ENCODE measurements around the gene ATP2A2.

ATP2A2 gene

GRCh38 chr12:110343736-110344555, 62.9 kb downstream of the ATP2A2 start:
- DNase-seq, result no peak

DNA sequence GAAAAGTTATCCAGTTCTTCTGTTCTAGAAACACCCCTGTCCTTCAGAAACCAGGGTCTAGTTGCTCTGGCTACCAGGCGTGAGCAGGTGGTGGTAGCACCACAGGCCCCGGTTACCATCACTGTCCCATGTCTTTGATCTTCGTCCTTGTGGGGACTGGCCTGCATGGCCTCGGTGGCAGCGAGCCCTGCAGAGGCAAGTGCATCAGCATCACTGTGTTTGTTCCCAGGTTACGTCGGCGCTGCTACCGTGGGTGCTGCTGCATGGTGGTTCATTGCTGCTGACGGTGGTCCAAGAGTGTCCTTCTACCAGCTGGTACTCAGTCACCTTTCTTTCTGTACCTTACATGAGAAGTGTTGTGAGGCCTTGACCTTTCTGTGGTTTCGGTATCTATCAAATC, 63.6 kb downstream of the ATP2A2 start:
- DNase-seq, result no peak

DNA sequence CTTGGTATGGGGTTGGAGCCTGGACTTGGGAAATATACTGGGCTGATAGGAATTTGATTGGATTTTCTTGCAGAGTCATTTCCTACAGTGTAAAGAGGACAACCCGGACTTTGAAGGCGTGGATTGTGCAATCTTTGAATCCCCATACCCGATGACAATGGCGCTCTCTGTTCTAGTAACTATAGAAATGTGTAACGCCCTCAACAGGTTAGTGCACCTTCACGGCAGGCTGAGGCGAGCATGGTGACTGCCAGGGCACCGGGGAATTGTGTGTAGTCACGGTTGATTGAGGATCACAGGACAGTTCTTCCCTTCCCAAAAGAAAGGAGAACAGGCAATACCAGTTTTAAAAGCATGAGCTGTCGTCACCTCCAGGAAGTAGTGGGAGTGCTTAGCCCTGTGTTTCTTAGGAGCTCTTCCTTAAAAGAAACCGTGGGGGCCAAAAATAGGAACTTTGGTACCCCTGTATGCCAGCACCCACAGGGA, 64.2 kb downstream of the ATP2A2 start:
- DNase-seq, result no peak

DNA sequence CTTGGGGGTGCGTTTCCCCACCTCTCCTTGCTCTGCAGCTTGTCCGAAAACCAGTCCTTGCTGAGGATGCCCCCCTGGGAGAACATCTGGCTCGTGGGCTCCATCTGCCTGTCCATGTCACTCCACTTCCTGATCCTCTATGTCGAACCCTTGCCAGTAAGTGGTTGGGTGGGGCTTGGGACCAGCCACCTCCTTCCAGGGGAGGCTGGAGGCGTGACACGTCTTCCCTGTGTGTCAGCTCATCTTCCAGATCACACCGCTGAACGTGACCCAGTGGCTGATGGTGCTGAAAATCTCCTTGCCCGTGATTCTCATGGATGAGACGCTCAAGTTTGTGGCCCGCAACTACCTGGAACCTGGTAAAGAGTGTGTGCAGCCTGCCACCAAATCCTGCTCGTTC, 64.9 kb downstream of the ATP2A2 start:
- no peak for DNase-seq

DNA sequence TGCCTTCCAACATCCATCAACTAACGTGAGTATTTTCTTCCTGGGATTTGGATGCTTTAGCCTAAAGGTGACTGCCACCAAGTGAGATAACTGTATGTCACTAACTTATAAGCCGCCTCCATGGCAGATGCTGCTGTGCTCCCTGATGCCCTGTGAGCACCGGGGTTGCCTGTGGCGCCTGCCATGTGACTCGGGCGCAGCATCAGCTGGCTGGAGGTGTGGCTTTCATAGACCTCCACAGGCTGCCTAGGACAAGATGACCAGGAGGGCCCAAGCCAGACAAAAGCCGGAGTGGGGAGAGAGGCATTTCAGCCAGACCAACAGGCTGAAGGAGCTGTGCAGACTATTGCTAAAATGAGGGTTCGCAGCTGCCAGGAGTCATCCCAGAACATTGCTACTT, 66.7 kb downstream of the ATP2A2 start:
- DNase-seq, result no peak

DNA sequence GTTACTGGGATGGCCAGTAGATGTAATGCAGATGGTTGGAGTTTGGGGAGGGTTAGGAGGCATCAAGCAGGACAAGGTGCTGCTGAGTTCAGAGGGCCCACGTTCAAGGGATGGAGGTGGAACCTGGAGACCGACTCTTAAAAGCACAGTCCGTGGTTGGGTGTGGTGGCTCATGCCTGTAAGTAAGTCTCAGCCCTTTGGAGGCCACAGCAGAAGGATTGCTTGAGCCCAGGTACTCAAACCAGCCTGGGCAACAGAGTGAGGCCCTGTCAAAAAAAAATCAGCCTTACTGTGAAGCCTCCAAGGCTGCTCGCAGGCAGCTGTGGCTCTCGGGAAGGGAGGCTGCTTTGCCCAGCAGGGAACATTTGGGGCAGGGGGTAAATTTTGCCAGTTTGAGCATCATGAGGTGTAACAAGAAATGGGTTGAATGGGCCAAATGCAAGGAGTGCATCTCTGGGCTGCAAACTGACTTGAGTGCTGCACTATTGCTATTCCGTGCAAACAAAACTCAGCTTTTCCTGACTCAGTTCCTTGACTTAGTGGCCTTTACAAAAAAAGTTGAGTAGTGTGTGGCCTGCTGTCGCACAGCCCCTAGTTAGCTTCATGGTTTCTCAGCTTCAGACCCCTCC, 67.5 kb downstream of the ATP2A2 start:
- DNase-seq, result no peak

DNA sequence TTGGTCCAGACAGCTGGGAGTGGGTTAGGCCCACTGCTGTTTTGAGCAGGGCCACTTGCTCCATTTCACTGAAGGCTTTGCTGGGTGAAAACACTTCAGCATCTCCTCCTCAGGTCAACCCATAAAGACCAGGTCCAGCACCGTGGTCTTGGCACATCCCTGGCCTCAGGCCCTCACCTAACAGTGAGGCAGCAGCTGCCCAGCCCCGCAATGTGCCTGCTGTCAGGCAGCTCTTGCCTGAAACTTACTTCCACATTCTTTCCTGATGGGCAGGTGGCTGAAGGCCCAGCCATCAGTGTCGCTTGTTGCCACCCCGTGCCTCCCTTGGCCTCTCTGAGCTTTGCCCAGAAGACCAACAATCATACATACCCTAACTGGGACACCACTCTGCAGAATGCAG, 68.0 kb downstream of the ATP2A2 start:
- no peak for DNase-seq

- peak; percentile 85 for DNase-seq
Observed at GRCh38 chr12:110349514-110350151, 68.6 kb downstream of the ATP2A2 start.

- no peak for DNase-seq
Observed at GRCh38 chr12:110351119-110351518, 70.1 kb downstream of the ATP2A2 start.

DNA sequence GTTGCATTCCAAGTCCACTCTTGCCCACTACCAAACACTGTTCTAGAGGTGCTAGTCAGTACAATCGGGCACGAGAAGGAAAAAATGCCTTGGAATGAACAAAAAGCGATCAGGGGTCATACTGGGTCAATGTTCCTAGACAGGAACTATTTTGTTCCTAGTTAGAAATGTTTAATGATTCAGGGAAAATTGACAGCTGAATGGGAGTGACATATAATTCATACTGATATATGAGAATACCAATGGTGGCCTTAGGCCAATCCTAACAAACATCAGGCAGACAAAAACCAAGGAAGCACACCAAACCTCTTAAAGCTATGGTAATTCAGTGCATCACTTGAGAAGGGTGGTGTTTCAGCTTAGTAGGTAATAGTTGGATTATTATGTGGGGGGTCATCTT, 71.4 kb downstream of the ATP2A2 start:
- no peak for DNase-seq

GRCh38 chr12:110353211-110353965, 72.3 kb downstream of the ATP2A2 start:
- DNase-seq, result no peak

GRCh38 chr12:110354172-110354780, 73.2 kb downstream of the ATP2A2 start:
- DNase-seq, result peak; percentile 96

DNA sequence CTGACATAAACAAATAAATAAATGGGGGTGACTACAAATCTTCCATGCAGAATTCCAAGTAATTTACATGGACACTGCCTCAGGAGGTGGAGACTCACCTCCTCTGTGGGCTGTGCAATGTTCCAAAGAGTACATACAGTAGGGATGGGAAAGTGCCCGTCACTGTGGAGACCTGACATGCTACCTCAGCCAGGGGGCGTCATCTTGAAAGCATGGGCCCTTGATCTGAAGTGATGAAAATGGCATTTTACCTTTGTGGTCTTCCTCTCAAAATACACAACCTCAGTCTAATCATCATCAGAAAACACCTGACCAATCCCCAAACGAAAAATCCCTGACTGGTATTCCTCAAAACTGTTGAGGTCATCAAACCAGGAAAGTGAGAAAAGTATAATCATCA, 74.0 kb downstream of the ATP2A2 start:
- DNase-seq, result peak; percentile 65

- DNase-seq, result peak; percentile 64
Observed at GRCh38 chr12:110358384-110359097, 77.5 kb downstream of the ATP2A2 start.

DNA sequence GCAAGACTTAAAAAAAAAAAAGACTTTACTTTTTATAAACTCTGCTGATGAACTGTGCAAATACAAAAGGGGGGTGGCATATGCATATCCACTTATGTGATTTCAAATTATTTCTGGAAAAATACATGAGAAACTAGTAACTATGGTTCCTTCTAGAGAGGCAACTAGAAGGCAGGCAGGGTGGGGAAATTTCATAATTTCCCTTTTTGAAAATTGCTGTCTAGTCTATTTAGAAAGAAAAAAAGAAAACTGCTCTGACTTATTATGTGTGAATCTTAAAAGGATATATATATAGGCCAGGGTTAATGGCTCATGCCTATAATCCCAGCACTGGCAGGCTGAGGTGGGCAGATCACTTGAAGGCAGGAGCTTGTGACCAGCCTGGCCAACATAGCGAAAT, 80.2 kb downstream of the ATP2A2 start:
- DNase-seq, result no peak

DNA sequence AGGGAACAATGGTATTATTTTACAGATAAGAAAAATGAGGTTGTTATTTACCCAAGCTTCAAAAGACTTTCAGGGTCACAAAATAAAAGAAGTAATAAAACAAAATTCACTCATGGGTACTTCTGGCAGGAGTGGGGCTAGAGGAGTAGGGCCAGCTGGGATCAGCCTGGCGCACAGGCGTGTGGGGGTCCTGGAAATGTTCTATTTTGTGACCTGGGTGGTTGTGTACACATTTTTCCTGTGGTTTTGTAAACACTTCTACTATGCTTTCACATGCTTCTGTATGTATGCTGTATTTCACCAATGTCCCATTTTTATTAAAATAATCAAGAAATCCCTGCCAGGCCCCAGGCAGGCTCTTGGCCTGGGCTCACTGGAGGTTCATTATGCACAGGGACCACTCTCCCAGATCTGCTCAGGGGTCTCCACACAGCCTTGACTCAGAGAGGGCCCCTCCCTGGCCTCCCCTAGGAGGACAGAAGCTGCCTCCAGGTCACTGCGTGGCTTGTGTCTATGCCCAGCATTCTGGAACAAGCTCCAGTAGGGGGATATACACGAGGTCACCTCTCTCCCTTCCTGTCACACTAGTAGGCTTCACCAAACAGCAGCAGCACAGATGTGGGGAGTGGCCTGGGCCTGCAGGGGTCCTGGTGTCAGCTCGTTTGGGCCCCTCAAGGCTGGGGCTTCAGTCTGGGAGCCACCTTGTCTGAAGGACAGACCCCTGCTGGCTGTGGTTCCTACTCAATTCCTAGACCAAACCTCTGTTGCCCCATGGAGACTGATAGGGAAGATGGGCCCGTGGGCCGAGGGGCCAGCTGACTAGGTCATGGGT, 84.7 kb downstream of the ATP2A2 start:
- no peak for DNase-seq

GRCh38 chr12:110366321-110367142, 85.5 kb downstream of the ATP2A2 start:
- no peak for DNase-seq

DNA sequence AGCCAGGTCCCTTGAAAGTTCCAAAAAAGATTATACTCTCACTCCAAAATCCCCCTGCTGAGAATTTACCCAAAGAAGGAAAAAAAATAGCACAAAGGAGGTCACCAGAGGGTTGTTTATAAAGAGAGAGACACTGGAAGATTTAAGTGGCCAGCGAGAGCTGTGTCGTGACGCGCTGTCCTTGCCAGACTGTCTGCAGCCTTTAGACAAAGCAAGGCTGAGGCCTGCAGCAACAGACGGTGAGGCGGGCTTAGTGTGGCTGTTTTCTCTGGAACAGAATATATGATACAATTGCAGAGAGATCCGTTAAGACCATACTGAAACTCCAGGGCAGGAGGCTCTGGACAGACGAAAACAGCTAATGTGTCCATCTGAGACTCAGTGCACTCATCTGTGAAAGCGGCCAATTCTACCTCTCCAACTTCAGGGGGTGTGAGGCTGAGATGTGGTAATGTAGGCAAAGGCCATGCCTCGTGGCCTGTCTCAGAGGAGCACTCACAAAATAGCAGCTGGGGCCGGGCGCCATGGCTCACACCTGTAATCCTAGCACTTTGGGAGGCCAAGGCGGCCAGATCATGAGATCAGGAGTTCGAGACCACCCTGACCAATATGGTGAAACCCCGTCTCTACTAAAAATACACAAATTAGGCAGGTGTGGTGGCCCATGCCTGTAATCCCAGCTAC, 86.3 kb downstream of the ATP2A2 start:
- no peak for DNase-seq

DNA sequence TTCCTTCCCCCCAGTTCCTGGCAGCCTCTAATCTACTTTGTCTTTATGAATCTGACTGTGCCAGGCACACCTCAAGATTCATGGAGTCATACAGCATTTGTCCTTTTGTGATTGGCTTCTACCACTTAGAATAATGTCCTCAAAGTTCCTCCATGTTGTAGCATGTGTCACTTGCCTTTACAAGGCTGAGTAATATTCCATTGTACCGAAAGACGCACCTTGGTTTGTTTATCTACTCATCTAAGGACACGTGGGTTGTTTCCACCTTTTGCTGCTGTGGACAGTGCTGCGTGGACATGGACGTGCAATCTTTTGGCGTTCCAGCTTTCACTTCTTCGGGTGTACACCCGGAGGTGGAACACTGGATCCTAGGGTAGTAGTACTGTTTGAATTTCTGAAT, 88.9 kb downstream of the ATP2A2 start:
- no peak for DNase-seq

Measured in hematopoietic multipotent progenitor cell treated with erythropoietin and hydrocortisone succinate and interleukin-3 and kit ligand, for 4 days (in vitro differentiated cells).